HG02798 (cell line): ENCODE measurements around the gene FLT4.

ENCODE experiments used
- ATAC-seq: cut with Tn5 transposase; IDR thresholded peaks from one replicate; pipeline ENCODE4 v1.9.1; 2021; ENCODE audit warnings: mild to moderate bottlenecking; ENCODE audit not compliant: unreplicated experiment, poor library complexity

Gene FLT4

GRCh38 chr5:180644129-180644824 lies 5.1 kb downstream of the FLT4 start:
- ATAC-seq = no peak

GRCh38 chr5:180643191-180643851 lies 6.1 kb downstream of the FLT4 start:
- no peak for ATAC-seq

DNA sequence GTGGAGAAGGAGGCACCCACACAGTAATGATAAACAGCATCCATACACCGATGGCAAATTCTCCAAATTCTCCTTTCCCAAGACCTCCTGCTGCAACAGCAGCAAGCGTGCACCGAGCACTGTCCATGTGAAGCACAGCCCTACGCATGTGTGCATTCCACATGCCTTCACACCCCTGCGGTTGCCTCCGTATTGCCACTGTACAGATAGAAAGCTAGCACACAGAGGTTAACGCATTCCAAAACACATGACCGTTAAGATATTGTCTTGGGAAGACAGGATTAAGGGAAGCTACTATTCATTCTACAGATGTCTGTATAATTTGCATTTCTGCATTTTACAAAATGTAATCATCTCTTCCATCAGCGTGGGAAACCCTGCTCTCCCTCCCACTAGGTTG lies 6.6 kb downstream of the FLT4 start:
- no peak for ATAC-seq

DNA sequence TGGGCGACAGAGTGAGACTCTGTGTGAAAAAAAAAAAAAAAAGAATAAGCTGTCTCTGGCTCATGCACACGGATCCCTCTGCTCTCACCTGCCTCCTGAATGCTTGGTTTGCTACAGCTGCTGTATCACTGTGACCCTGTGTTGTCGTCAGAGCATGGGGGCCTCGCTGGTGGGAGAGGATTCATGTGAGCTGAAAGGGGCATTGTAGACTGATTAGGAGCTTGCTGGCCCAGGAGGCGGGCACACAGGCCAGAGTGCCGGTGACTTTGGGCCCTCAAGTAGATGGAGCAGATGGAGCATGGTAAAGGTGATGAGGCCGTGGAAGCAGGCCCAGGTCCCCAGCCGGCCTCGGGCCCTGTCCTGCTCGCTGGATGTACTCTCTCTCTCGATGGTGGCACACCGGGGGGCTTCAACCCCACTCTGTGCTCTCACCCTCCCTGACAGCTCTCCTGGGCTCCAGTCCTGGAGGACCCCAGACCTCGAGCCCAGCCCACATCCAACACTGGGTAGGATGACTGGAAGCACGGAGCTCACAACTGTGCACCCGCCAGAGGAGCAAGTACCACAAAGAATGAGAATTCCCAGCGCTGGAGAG lies 7.1 kb downstream of the FLT4 start:
- ATAC-seq = no peak

DNA sequence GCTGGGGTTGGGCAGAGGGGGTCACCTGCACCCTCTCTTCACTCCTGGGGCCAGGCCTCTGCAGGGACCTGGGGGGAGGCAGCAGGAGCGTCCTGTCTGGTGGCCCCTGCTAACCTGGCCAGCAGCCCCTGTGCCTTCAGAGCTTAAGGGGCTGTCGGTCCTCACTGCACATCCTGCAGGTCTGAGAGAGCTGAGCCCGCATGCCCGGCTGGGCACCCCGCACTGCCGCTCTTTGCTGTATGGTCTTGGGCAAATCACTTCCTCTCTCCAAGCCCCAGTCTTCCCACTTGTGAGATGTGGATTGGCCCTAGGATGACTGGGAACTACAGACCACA lies 7.9 kb downstream of the FLT4 start:
- no peak for ATAC-seq

DNA sequence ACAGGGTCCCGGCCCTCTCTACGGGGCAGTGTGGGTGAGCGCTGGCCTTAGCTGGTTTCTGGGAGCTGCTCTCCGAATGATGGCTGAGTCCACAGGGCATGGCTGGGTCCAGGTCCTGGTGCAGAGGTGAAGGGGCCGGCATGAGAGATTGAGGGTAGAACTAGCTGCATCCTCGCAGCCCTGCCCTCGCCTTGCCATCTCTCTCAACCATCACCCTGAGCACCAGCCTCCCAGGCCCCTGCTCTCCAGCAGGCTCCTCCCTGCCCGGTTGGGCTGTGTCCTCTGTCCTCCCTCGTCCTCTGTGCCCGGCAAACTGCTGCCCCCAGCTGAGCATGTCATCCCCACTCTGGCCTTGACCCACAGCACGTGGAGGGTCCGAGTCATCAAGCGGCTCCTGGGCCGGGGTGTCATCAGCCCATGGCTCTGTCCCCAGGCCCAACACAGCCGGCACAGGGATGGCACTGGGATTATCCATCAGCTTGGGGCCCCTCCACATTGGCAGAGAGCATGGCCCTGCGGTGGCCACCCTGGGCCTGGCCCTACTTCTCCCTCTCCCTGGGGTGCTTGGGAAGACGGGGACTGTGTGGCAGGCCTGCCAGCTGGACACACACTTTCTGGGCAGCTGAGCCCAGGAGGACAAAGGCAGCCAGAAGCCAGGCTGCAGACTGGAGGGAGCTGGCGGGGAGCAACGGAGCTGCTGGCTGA lies 8.4 kb downstream of the FLT4 start:
- no peak for ATAC-seq

- ATAC-seq = no peak
Measured at GRCh38 chr5:180640611-180640860, 8.9 kb downstream of the FLT4 start.

DNA sequence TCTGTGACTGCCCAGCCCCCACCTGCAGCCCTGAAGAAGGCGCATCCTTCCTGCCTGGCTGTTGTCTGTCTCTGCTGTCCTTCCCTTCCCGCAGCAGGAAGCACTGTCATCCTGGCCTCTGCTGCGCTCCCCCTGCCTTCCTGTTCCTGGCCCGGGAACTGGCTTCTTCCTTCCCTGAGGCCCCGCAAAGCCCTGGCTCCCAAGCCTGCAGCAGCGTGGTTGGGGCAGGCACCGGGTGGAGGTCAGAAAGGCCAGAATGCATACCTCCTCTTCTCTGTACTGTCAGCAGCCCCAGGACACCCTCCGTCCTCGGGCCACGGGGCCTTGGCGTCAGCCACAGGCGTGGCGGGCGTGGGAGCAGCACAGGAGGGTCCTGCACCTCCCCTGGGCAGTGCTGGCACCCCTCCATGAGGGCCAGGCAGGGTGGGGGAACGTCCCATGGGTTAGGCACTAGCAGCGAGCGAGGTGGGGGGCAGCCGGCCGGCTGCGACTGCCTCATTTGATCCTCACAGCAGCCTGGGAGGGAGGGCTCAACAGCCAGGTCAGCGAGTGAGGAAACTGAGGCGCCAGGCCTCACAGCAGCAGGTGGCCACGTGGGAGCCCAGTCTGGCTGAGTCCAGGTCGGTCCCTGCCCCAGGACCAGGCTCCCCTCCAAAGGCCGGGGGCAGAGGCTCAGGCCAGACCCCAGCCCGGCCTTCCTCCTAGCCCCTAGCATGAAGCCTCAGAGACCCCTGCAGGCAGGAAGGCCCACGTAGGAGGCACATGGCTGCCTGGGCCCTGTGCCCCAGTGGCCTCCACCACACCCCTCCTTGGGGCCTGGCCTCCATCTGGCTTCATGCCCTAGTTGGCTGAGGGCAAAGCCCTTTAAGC lies 9.4 kb downstream of the FLT4 start:
- ATAC-seq = no peak

- no peak for ATAC-seq
Measured at GRCh38 chr5:180639287-180639686, 10.1 kb downstream of the FLT4 start.

- no peak for ATAC-seq
Measured at GRCh38 chr5:180637962-180638680, 11.3 kb downstream of the FLT4 start.

DNA sequence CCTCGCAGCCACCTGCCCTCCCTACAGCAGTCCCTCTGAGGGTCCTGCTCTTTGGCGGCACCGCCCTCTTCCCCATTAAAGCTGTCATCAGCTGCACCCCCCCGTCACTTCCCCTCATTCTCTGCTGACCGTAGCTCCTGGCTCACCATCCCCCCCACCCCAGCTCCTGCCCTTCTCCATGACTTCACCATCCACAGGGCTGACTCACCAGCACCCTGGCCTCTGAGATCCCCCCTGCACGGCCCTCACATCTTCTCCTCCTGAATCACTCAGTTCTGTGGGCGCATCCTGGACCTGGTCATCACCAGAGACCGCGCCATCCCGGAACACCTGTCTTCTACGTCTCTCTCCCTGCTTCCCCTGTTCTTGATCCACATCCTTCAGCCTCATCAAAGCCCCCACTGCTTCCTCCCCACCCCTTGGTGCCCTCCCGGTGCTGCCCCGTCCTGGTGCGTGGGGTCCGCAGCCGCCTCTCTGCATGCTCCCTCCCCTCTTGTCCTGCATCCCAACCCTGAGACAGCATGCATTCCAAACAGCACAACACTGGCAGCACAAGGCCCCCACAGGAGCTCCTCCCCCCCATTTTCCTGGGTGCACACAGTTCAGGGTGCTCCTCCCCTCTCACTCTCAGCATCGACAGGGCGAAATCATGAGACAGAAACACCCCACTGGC lies 12.9 kb downstream of the FLT4 start:
- ATAC-seq = no peak

DNA sequence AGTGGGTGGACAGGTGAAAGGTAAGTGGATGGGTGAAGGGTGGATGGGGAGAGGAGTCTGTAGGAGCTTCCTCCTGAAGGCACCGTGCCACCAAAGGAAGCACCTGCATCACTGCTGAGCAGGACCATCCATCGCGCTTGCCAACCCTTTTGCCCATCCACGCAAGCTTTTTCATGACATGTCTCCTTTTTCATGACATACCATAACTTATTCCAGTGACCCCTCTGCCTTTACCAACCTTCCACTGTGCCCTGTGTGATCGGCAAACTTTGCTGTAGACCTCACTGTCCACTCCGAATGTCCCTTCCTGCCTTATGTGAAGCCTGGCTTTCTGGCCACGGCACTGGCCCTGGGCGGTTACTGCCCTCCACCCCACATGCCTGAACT lies 13.4 kb downstream of the FLT4 start:
- no peak for ATAC-seq

GRCh38 chr5:180633283-180634177 lies 15.9 kb downstream of the FLT4 start:
- ATAC-seq = no peak

- ATAC-seq = no peak
Measured at GRCh38 chr5:180632768-180633167, 16.6 kb downstream of the FLT4 start.

GRCh38 chr5:180631549-180632383 lies 17.6 kb downstream of the FLT4 start:
- ATAC-seq = no peak

- ATAC-seq = no peak
Measured at GRCh38 chr5:180630426-180630825, 19.0 kb downstream of the FLT4 start.

DNA sequence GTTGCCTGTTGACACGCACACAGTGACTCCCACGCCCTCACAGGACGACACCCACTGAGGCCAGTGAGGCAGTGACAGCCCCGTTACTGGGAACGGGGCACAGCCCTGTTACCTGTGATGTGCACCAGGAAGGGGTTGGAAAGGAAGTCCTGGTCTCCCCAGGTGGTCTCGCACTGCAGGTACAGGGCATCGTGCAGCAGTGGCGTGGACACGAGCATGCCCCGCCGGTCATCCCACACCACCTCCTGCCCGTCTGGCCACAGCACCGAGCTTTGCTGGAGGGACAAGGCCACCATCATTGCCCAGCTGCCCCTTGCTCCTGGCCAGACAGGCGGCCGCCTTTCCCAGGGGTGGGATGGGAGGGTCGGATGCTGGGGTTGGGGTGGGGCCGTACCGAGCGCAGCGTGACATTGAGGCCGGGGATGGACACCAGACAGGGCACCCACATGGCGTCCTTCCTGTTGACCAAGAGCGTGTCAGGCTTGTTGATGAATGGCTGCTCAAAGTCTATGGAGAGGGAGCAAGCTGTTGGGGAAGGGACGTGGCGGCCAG lies 19.5 kb downstream of the FLT4 start:
- no peak for ATAC-seq
